Stimulated activated CD8-positive, alpha-beta memory T cell treated with anti-CD3 and anti-CD28 coated beads, Interleukin-7, amount 100 ng/mL, for 48 hours (primary cell): ENCODE results near the gene TFB1M.
A peak's percentile ranks its signal among the peaks of the same experiment; 100 is the strongest.
"Not testable (repeated sequence)": the region's sequence is repeated elsewhere in the genome, so short reads cannot be mapped to it uniquely, and the experiment has no call there.

Experiments
- DNase-seq, 2 donors: peaks; one replicate each; pipeline ENCODE4 v3.0.0-alpha.2; 2020; ENCODE audit warnings: low read depth in 1 of 2; ENCODE audit errors: extremely low read depth in 1 of 2

Gene TFB1M

DNA sequence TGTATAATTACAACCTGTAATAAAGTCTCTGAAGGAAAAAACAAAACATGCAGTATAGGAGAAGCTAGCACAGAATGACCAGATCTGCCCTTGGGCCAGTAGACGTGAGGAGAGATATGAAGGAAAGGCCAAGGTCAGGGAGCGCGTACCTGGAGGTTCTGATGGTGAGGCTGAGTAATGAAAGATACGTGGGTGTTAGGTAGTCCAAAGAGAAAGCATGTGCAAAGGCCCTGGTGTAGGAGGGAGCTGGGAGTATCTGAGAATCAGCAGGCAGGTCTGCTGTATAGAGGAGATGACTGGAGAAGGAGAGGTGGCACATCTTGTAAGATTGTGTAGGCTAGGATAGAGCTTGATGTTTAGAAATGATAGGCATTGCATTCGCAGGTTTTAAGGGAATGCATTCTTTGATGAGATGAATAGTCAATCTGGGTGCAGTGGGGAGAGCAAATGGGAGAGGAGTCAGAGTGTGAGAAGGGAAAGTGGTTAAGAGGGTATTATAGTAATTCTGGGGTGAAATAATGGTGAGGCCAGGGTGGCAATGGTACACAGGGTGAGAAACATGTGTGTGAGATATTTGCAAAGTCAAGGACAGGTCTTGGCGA is 15.9 kb upstream of the TFB1M start:
- DNase-seq: no peak

DNA sequence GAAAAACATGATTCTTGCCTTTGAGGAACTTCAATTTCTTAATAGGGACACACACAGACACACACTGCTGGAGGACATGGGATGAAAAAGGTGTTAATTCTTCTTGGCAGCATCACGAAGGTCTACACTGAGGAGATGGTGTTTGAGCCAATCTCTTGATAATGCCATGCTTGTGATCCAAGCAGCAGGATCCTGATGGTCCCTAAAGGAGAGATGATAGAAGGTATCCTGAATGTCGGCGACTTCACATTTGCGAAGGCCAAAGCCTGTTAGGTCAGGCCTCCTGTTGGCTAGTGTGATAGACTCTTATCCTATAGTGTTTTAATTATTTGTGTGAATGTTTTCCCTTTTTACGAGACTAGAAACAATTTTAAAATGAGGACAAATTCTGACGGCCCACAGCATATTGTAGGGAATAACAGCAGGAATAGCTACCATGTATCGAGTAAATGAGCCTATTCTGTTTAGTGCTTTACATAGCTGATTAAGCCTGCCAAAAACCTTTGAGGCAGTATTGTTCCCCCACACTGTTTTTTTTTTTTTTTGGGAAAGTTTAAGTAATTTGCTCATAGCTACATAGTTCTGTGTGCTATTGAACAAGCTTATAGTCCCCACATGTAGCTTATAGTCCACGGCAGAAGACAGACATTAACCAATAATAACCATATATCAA is 15.3 kb upstream of the TFB1M start:
- DNase-seq: no peak

DNA sequence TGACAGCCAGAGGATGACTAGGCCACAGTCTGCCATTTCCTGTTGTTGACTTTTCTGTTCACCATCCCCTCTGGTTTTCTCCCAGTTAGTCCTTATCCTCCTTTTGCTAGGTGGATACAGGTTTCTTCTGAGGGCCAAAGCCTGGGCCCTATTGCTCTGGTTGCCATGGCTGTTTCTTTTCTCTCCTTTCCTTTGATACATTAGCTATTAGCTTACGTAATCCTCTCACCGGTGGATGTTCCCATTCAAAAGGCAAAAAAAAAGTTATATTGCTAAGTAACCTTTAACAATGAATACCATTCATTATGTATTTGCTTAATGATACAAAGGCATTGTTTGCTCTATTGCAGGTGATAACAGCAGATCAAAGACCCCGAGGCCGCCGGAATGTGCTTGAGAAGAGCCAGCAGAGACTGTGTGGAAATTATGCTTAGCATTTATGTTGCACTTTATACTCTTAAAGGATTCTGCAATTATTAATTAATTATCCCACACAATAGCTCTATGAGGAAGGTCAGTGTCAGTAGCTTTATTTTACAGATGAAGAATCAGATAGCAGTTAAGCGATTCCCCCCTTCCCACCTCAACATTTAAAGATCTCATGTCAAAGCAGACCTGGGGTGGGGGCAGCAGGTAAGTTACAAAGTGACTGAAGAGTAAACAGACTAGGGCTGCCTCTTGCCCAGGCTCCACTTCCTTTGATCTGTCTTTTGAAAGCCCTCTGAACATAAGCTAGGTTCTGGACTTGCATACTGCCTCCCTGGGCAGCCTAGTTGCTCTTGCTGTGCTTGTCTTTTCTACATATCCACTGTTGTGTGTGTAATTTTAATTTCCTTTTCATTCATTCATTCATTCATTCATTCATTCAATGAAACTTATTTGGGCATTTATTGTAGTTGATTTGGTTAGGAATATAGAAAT is 14.5 kb upstream of the TFB1M start:
- DNase-seq: no peak

DNA sequence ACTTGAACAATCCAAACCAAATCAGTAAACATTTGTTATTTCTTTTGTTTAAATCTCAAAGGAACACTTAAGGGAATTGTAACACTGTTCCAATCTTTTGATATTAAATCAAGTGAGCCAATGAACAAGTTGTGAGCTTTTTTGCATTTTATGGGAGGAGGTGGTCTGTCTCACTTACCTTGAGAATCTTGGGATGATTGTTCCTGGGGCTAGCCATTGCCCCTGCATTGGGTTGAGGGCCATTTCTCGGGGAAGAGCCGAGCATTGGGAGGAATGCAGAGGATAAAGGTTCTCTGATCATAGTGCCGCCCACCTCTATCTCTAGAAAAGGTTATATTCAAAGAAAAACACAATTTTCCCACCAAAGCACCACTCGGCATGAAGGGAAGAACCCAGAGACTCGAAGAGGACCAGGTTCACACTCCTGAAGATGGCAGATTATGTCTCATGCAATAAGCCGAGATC is 13.8 kb upstream of the TFB1M start:
- DNase-seq: no peak

DNA sequence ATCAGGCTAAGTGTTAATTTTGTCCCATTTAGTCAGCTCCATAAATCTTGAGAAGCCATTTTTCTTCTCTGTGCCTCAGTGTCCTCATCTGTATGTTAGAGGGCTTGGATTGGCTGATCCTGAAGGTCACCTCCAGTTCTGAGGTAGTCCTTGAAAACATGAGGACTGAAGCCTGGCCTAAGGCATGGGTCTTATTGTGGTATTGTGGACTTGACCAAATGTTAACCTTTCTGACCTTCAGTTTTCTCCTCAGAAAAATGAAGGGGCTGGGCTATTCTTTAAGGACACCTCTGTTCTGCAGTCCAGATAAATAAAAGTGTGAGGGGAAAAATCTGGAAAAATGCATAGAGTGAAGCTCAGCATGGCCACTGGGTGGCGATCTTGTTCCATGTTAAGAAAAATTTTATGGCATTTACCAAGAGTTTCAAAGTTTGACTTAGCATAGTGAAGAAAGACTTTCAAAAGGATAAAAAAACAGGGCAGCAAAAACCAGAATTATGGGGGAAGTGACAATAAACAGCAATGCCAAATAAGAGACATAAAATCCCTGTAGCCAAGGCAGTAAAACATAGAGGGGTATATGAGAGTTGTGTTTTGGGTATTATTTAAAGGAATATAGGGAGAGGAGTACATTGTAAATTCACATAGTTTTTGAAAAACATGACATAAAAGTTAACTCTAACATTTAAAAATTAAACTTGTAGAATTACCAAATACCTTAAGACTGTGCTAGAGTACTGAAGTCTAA is 13.2 kb upstream of the TFB1M start:
- DNase-seq: peak in 1 of 2 donors; percentile 38

DNA sequence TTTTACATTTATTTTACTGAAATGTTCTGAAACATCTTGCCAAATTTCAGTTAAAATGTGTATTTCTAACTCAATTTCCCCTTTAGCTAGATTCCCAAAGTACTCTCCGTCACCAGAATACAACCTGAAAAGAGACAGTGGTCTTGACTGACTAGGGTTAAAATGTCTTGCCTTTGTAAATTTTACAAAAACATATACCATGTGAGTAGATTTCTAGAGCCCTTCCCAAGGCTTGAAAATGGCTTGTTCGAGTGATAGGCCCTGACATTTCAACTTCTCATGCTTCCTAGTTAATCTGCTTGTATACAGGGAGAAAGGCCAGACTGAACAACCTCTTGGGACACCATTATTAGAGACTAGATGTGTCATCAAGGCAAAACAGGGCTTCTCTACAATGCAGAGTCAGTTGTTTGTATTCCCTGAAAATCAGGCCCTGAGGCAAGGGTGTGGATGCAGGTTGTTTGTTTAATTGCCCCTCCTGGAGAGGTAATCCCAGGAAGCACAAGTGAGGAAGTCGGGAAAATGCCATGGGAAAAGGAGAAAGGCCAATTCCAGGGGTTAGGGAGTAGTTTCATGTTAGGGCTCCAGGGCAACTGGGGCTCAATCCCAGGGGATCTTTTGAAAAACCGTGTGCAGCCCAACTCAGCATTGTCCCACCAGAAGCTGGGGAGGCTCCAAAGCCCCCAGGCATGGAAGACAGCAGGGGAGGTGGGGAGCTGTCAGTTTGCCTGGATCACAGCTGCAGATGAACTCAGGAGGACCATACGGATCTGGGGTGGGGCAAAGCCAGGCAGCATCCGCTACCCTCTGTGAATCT is 11.6 kb upstream of the TFB1M start:
- no peak for DNase-seq

DNA sequence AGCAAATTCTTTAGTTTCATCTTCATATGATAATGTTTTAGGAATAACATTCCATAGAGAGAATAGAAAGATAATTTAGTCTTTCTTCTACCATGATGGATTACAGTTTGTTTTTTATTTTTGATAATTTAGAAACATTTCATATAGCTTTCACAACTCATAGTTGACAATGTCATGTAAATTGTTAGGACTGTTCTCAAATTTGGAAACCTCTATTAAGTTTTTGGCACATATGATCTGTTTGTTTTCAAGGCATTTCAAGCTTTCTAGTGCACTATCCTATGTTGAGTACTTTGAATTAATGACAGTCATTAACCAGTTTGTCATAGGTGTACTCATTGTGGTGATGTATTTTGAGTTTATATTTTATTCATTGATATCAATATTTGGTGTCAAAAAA is 10.7 kb upstream of the TFB1M start:
- no peak for DNase-seq

DNA sequence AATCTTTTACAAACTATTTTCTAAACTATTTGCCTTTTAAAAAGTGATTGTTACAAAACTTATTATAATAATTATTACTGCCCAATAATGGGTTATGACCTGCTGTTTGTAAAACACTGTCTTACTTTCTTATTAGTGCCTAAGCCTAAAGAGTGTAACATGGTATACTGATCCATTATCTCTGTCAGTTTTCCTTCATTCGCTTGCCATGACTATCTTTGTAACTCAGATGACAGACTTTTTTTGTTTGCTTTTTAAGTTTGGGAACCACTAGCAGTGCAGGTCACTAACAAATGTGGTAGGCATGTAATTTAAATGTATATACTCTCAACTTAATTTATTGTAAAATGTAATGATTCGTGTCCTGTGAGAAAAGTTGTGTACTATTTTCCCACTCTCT is 9.9 kb upstream of the TFB1M start:
- DNase-seq: no peak

DNA sequence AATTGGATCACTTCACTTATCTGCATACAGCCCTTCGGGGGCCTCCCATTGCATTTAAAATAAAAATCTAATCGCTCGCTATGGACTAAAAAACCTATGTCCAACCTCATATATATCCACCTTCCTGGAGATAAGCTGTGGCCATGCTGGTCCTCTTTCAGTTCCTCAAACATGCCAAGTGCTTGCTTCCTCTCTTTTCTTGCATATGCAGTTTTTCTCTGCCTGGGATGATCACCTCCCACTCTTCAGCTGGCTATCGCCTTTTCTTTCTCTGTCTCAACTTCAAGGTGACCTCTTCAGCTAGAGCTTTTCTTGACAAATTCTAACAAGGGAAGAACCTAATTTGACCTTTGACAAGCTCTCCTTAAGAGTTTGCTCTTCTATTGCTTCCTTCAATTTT is 5.6 kb upstream of the TFB1M start:
- no peak for DNase-seq

DNA sequence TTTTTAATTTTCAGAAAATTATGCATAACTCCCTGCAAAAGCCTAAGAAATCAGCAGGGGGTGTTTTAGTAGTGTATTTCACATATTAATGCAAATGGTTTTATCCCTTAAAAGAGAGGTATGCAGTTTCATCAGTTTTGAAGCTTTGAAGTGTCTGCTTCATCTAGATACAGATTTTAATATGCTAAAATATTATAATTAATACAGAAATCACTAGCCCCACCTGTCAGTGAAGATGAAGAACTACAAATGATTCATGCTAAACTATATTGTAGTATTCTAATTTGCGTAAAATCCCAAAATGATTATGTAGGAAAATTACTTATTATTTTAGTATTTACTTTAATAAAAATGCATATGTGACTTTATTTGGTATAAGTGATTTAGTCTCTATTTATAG is 2.9 kb upstream of the TFB1M start:
- DNase-seq: no peak

DNA sequence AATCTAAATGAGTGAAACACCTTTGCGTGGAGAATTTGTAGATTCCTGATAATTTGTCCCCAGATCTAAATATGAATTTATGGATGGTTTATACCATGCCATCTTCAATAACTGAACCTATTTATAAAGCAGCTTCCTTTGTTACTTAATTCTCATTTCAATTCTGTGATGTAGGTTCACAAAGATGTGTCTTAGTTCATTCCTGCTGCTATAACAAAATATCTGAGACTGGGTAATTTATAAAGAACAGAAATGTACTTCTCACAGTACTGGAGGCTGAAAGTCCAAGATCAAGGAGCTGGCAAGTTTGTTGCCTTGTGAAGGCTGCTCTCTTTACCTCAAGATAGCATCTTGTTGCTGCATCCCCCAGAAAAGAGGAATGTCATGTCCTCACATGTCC is 2.1 kb upstream of the TFB1M start:
- no peak for DNase-seq

DNA sequence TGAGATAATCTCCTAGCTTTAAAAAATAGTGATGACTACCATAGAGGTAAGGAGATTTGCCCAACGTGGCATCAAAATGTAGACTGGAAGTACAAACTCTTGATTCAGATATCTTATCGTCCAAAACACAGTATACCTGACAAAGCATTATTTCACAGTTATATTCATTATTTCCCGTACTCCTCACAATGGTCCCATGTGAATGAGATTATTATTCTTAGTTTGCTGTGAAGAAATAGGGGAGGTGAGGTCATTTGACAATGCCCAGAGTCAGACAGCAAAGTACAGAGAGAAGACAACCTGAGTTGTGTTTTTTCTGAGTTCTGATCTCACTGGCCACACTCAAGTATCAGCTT is 1.2 kb upstream of the TFB1M start:
- DNase-seq: no peak

DNA sequence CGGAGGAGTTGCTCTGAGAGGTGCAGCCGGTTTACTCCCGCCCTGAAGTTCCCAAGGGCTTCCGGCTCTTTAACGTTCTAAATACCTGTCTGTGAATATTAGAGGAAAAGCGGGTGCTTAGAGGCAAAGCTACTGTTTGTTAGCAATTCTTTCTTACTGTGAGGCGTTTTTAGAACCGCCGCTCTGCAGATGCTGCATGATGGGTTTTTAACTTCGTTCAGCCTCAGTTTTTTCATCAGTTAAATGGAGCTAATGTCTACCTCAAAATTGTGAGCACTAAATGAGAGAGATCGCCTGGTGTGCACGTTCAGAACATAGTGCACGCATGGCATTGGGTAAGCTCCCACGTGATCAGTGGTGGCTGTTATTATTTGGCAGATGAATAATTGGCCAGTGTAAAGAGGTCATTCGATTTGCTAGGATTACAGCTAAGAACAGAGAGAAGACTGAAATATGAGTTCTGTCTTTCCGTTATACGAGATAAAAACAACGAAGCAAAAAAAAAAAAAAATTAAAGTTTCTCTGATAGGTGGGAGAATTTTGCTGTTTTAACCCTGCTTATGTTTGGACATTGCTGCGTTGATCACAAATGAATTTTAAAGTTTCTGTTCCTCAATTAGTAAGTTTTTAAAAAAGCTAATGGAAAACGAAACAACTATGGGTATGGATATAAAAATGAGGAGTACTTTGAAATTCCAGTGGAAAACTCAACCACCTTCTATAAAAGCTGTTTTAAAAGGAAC is 660 bp upstream of the TFB1M start:
- DNase-seq: peak; percentile 21 to 47

DNA sequence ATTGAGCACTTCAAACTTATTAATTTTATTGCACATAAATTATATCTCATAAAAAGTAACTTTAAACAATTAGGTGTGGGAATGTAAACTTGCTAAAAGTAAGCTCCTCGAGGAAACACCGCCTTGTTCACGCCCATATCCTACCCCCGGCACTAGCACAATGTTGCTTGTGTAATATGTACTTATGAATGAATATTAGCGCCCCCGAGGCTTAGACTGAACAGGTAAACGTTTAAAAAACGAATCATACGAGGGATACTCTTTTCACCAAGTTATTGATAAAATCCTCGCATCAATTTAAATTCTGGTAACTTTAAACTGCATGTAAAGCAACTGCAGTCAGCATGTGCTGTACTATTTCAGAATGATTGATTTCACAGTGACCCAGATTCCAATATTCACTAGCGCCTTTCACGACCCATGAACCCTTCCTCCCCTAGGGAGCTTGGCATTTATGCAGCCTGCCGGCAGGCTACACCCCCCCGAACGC is 637 bp downstream of the TFB1M start:
- DNase-seq: no peak

DNA sequence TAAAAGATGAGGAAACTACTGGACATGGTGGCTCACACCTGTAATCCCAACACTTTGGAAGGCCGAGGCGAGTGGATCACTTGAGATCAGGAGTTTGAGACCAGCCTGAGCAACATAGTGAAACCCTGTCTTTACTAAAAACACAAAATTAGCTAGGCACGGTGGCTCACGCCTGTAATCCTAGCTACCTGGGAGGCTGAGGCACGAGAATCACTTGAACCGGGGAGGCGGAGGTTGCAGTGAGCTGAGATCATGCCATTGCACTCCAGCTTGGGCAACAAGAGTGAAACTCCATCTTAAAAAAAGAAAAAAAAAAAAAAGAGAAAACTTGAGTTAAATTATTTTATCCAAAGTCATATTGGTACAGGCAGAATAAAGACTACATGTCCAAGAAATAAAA is 1.3 kb downstream of the TFB1M start:
- DNase-seq: not testable (repeated sequence)

DNA sequence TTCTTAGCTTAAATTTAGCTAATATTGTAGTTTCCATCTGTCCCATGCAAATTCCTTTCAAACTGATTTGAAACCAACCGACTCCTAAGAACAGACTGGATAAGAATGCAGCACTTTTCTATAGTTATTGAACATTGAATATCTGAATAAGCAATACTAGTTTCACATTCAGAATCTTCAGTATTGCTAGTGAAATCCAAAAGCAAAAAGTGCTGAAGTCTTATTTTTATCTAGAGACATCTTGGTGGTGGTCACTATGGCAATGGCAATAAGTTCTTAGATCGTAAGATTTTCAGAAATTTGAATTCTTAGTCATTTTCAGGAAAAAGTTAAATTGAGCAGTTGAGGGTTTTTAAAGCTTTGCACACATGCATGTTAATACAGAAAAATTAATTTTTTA is 2.7 kb downstream of the TFB1M start:
- no peak for DNase-seq

DNA sequence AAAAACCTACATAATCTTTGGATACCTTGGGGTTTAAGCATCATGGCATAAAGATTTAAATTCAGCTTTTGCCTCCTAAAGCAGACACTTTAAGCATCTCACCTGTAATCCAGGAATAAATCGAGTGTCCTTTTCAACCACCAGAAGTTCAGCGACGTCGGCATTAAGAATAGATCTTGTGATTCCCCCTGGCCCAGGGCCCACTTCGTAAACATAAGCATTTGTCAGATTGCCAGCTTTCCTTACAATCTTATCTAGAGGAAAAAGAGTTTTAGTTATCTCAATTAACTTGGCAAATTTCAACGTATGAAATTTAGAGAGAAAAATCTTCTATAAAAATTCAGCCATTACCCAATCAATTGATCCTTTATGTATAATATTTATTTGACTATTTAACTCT is 3.2 kb downstream of the TFB1M start:
- no peak for DNase-seq

DNA sequence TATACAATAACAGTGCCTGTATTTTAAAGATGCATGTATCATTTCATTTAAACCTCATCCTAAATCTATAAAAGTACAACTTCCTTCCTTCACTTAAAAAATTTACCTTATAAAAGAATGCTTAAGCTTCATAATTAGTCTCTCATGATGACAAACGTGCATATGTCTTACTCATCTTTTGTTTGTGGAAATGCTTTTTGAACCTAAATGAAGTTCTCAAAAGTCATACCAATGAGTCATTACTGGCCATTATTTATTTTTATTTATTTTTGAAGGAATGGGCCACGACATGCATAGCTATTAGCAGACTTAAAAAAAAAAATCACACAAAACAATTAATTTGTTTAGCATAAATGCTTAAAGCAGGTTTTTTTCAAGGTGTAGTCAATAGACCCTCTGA is 3.7 kb downstream of the TFB1M start:
- DNase-seq: no peak

DNA sequence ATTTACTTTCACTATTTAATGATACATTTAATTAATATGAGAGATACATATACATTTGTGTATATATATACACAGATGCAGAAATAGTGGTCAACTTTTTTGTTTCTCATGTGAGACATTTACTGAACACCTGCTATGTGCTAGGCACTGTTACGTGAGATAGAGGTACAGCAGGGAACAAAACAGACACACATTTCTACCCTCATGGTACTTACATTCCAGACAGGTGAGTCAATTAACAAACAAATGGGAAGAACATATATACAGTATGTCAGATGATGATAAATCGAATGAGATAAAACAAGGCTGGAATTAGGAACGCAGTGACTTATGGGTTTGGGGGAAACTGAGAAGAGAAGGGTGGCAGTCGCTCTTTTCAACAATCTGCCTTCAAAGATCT is 5.1 kb downstream of the TFB1M start:
- no peak for DNase-seq

DNA sequence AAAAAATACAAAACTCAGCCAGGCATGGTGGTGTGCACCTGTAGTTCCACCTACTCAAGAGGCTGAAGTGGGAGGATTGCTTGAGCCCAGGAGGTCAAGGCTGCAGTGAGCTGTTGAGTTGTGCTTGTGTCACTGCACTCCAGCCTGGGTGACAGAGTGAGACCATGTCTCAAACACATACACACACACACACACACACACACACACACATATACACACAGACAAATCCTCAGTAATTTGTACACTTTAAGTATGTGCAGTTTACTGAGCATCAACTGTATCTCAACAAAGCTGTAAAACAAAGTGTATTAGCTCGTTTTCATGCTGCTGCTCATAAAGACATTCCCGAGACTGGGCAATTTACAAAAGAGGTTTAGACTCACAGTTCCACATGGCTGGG is 7.3 kb downstream of the TFB1M start:
- no peak for DNase-seq
